Measurements from ENCODE around the gene LDHA. TPM values are rescaled to one million over a fixed set of nuclear protein-coding genes. Genes with fewer than 3 reads are reported as not detected.
A peak's percentile ranks its signal among the peaks of the same experiment; 100 is the strongest.

LDHA gene
- total RNA-seq, 2 donors from 2014 or later: 94.6 to 147 TPM

DNA sequence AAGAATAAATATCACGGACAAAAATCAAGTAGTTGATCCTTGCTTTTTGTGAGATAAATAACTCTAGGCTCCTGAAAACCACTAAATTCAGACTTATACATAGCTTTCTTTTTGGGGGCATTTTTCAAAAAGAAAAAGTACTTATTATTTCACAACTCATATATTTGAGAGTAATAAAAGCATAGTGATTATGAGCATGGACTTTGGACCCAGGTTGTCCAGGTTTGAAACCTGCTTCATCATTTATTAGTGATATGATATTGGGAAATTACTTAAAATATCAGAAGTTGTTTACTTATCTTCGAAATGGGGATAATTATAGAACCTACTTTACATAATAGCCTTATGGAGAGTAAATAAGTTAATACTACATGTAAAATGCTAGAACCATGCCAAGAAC, 44.3 kb downstream of the LDHA start:
- no peak for TF ChIP-seq POLR2A (IDR thresholded peaks at IDR 0.05)
- TF ChIP-seq, protein P1, sequence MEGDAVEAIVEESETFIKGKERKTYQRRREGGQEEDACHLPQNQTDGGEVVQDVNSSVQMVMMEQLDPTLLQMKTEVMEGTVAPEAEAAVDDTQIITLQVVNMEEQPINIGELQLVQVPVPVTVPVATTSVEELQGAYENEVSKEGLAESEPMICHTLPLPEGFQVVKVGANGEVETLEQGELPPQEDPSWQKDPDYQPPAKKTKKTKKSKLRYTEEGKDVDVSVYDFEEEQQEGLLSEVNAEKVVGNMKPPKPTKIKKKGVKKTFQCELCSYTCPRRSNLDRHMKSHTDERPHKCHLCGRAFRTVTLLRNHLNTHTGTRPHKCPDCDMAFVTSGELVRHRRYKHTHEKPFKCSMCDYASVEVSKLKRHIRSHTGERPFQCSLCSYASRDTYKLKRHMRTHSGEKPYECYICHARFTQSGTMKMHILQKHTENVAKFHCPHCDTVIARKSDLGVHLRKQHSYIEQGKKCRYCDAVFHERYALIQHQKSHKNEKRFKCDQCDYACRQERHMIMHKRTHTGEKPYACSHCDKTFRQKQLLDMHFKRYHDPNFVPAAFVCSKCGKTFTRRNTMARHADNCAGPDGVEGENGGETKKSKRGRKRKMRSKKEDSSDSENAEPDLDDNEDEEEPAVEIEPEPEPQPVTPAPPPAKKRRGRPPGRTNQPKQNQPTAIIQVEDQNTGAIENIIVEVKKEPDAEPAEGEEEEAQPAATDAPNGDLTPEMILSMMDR (IDR thresholded peaks at IDR 0.05): no peak
- intact Hi-C loops (cut with DNase I): no loop called here
- H3K27me3 ChIP-seq: no peaks in the 10 kb centered on the region
- 52% methylated on average over 2 of the region's 2 CpGs for WGBS, 2 donors
- H3K9me3 ChIP-seq: no peaks in the 10 kb centered on the region
- no peak overlapping the region for H3K27ac ChIP-seq
- no peaks in the 10 kb centered on the region for H3K36me3 ChIP-seq (replicated peaks in 1 of 2; ENCODE audit: insufficient read depth in 1 of 2, low read depth in 2 of 2)
- ATAC-seq (no peak), DNase-seq (no peak)
- no peaks in the 10 kb centered on the region for H3K4me1 ChIP-seq
- no peak overlapping the region for H3K4me3 ChIP-seq

DNA sequence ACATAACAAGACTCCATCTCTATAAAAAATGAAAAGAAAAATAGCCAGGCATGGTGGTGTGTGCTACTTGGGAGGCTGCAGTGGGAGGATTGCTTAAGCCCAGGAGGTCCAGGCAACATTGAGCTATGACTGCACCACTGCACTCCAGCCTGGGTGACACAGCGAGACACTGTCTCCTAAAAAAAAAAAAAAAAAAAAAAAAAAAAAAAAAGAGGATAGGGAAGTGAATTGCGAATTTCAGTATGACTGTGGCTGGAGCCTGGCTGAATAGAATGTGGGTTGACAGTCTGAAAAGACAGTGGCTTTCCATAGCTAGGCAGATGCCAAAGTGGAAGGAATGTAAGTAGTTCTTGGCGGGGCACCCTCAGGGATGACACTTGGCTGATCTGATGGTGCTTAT, 54.9 kb downstream of the LDHA start:
- Histone ChIP-seq H3K36me3 (replicated peaks in 1 of 2; ENCODE audit: insufficient read depth in 1 of 2, low read depth in 2 of 2) (no peaks in the 10 kb centered on the region), H3K27ac (no peak overlapping the region), H3K9me3 (no peaks in the 10 kb centered on the region), H3K4me1 (no peaks in the 10 kb centered on the region), H3K4me3 (no peak overlapping the region), H3K27me3 (no peaks in the 10 kb centered on the region)
- ATAC-seq: no peak
- TF ChIP-seq POLR2A (IDR thresholded peaks at IDR 0.05): no peak
- TF ChIP-seq, protein P1 (IDR thresholded peaks at IDR 0.05): no peak
- DNase-seq: no peak
- intact Hi-C loops (cut with DNase I): no loop called here
- WGBS, 2 donors: 88 to 89% methylated on average over 3 of the region's 3 CpGs

DNA sequence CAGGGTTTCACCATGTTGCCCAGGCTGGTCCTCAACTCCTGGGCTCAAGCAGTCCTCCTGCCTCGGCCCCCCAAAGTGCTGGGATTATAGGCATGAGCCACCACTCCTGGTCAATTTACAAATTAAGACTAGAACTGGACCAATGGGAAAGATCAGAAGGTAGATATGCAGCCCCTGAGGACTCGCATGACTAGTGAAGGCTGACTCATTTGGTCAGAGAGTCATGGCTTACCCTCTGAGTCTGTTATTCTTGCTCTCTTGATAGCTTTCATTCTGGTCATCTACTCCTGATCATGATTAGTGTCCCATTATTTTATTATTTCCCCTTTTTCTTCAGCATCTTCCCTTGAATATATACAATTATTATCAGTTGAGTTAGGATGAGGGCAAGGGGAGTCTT, 58.6 kb downstream of the LDHA start:
- TF ChIP-seq POLR2A (IDR thresholded peaks at IDR 0.05): no peak
- TF ChIP-seq, protein P1 (IDR thresholded peaks at IDR 0.05): no peak
- H3K9me3 ChIP-seq: no peaks in the 10 kb centered on the region
- H3K27ac ChIP-seq: no peak overlapping the region
- WGBS, 2 donors: 78 to 89% methylated on average over 2 of the region's 2 CpGs
- H3K27me3 ChIP-seq: no peaks in the 10 kb centered on the region
- no peak for DNase-seq
- H3K4me1 ChIP-seq: no peaks in the 10 kb centered on the region
- H3K36me3 ChIP-seq (replicated peaks in 1 of 2; ENCODE audit: insufficient read depth in 1 of 2, low read depth in 2 of 2): no peaks in the 10 kb centered on the region
- intact Hi-C loops (cut with DNase I): no loop called here
- no peak overlapping the region for H3K4me3 ChIP-seq
- no peak for ATAC-seq

DNA sequence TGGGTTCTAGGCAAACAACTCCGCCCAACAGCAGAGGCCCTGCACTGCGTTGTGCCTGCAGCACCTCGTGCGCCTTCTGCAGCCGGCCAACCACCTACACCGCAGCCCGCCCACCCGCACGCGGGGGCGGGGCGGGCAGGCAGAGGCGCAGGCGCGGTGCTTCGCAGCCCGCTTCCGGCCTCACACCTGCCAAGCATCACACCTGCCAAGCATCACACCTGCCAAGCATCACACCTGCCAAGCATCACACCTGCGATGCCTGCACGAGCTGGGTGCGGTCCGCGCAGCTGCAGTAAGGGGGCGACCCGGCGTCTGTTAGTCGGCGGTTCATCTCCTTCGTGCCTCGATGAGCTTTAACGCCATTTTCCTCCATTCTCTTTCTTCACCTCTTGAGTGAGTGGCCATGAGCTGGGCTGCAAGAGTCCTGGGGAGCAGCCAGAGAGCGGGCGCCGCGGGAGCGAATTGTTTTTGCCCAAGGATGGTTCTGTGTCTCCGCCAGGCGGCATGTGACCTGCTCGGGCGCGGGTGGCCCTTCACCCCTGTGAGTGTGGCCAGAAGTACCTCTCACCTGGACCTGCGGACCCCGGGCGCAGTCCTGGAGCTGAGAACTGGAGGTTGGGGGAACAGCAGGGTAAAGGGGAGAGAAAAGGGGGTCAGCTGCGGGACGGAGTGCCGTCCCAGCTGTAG, 61.5 kb downstream of the LDHA start, which contains the start of gene LDHAL6A:
LDHAL6A (plus strand) TSS at position 171 of the 687 bp plus-strand sequence. CDS start 825 bp downstream, outside the sequence.
- no peak for ATAC-seq
- 59 to 71% methylated on average over 44 of the region's 47 CpGs for WGBS, 2 donors
- H3K27ac ChIP-seq: no peak within 1 kb of the TSS
- no peak for TF ChIP-seq POLR2A (IDR thresholded peaks at IDR 0.05)
- TF ChIP-seq, protein P1 (IDR thresholded peaks at IDR 0.05): no peak
- intact Hi-C loops (cut with DNase I): no loop called here
- DNase-seq: no peak
- no peaks in the 10 kb centered on the region for H3K27me3 ChIP-seq
- H3K36me3 ChIP-seq (replicated peaks in 1 of 2; ENCODE audit: insufficient read depth in 1 of 2, low read depth in 2 of 2): no peaks in the 10 kb centered on the region
- H3K4me3 ChIP-seq: no peak within 1 kb of the TSS
- H3K4me1 ChIP-seq: no peaks in the 10 kb centered on the region
- H3K9me3 ChIP-seq: no peaks in the 10 kb centered on the region

DNA sequence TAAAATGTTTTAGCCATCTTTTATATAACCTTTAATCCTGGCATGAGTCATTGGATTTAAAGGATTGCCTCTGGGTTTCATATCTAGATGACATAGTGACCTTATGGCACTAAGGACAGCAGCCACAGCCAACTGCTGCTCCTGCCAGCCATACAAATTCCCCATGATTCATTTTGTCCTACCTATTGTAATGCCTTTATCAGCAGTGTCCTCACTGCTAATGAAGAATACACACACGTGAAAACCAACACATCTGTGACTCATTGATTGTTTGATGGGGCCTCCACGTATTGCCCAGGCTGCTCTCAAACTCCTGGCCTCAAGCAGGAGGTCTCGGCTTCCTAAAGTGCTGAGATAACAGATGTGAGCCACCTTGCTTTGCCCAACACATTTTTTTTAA, 63.1 kb downstream of the LDHA start:
- H3K27me3 ChIP-seq: no peaks in the 10 kb centered on the region
- no peaks in the 10 kb centered on the region for H3K4me1 ChIP-seq
- no peak overlapping the region for H3K4me3 ChIP-seq
- H3K9me3 ChIP-seq: no peaks in the 10 kb centered on the region
- H3K36me3 ChIP-seq (replicated peaks in 1 of 2; ENCODE audit: insufficient read depth in 1 of 2, low read depth in 2 of 2): no peaks in the 10 kb centered on the region
- DNase-seq (peak in 2 of 4 donors; percentile 4 to 34), ATAC-seq (no peak)
- intact Hi-C loops (cut with DNase I): no loop called here
- TF ChIP-seq POLR2A (IDR thresholded peaks at IDR 0.05): no peak
- TF ChIP-seq, protein P1 (IDR thresholded peaks at IDR 0.05): no peak
- no peak overlapping the region for H3K27ac ChIP-seq
- WGBS, 2 donors: 19 to 26% methylated on average over 3 of the region's 3 CpGs

Measured in body of pancreas (tissue), 4 donors.